Stimulated activated CD4-positive, alpha-beta T cell treated with anti-CD3 and anti-CD28 coated beads, Interleukin-1b, Interleukin-23, amount 100 ng/mL, for 24 hours (primary cell): ENCODE data around the gene SAC3D1.

Source experiments
- DNase-seq, 4 experiments: peaks; one replicate each; pipeline ENCODE4 v3.0.0-alpha.2; 2020; ENCODE audit warnings: low read depth in 4 of 4, low spot score in 1 of 4

Gene SAC3D1

GRCh38 chr11:65059523-65059922 lies 18.5 kb downstream of the SAC3D1 start:
- DNase-seq: no peak

DNA sequence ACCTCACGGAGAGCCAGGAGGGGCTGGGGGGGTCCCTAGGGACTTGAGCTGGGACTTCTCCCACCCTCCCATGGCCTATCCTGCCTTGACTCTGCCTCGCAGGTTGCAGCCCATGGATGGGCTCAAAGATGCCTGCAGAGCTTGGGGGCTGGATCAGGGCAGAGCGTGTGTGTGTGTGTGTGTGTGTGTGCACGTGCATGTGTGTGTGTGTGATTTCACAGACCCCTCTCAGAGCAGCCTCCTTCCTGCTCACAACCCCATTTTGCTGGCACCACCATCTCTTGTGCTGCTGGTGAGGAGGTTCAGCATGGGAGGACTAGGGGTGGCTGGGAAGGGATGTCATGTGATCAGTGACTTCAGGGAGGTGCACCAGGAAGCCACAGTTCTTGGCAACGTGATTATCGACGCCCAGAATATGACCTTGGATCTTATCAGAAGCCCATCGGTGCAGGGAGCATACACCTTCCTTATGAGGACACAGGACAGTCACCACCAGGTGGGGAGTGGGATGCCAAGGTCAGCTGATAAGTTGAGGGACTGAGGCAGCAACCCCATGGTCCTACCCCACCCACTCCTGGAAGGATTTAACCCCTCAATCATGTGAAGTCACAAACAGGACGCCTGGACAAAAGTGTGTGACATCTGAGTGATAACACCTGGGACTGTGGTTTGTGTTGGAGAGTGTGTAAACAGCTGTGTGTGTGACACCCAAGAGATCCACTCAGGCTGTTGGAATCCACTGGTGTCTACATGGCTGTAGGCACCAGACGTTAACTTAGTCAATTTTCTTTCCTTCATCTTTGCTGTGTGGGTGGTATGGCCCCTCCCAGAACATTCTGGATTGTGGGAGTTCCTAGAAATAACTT lies 19.2 kb downstream of the SAC3D1 start:
- no peak for DNase-seq

DNA sequence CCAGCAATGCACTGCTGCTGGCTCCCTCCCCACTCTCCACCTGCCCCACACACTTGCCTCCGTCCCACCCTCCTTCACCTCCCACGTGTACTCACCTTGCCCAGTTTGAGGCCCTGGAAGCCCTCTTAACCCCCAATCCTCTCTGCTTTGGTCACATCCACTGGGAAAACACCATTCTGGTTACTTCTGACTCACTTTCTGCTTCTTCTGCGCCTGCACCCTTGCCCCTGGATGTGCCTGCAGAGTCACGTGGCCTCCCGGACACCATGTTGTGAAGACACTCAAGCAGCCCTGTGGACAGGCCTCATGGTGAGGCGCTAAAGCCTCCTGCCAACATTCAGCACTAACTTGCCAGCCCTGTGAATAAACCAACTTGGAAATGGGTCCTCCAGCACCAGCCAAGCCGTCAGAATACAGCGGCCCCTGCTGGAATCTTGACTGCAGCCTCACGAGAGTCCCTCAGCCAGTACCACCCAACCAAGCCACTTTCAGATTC lies 20.0 kb downstream of the SAC3D1 start:
- DNase-seq: no peak

- DNase-seq: no peak
These were observed 22.5 kb downstream of the SAC3D1 start for GRCh38 chr11:65063532-65063931.

- no peak for DNase-seq
These were observed 23.8 kb downstream of the SAC3D1 start for GRCh38 chr11:65064847-65065240.

DNA sequence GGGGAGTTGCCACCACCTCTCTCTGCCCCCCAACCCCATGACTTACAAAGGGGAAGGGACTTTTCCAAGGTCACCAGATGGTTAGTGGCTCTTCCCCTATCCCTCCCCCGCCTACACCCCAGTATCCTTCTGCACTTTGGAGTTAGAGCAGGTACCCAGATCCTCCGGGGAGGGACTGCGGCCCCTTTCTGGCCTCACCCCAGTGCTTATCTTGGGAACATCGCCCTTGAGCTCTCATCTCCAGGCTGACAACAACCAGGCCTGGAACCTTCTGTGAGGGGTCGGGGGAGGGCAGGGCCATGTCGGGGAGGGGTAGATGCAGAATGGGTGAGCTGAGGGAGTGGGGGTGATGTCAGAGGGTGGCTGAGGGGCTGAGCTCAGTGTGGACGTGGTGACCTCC lies 24.8 kb downstream of the SAC3D1 start:
- DNase-seq: no peak

DNA sequence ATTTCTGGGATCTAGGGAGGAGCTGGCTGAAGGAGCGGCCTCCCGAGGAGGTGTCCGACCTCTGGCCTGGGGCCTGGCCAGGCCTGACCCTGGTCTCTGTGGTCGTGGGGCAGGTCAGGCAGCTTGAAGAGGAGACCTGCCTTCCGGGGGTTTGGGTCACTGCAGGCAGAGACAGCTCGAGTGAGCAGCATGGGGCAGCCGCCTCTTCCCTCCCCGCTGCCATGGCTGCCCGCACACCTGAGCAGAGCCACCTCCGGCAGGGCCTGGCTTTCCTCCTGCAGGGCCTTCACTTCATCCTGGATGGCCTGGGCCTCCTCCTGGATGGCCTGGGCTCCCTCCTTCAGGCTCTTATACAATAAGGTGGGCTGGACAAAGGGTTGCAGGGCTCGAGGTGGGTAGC lies 25.3 kb downstream of the SAC3D1 start:
- DNase-seq: no peak

DNA sequence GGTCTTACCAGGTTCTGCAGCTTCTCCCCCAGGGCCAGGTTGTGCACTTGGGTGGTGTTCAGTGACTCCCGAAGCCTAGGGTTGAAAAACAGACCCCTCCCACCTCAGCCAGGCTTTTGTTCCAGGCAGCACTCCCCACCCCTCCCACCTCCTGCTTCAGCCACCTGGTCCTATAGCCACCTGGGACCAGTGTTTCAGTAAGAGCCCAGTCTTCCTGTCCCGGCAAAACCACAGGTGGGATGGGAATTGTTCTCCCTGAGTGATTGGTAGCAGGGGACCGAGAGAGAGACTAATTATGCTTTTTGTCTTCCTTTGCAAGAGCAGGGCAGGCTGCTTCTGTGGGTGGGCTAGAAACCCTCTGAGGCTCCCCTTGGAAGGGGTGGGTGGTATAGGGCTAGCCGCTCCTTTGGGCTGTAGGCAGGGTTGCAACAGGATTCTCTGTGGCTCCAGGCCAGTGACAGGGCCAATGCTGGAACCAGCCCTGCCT lies 25.8 kb downstream of the SAC3D1 start:
- DNase-seq: no peak

DNA sequence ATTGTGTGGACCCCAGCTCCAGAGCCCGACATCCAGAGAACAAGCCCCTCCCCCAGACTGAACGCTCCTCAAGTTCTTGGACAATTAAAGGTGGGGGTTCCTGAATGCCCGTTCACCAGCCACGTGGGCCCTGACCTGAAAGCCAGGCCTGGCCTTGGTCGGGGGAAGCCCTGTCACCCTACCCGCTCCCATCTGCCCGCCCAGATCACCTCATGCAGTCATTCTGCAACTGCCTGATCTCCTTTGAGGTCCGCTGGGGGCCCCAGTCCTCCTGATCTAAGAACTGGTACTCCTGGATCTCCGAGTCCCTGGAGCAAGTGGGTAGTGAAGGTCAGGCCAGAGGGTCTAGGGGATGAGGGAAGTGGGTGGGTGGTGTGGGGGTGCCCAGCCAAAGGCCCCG lies 26.4 kb downstream of the SAC3D1 start:
- DNase-seq: no peak

GRCh38 chr11:65069217-65069616 lies 28.2 kb downstream of the SAC3D1 start:
- DNase-seq: no peak

GRCh38 chr11:65071907-65072630 lies 31.1 kb downstream of the SAC3D1 start:
- no peak for DNase-seq

DNA sequence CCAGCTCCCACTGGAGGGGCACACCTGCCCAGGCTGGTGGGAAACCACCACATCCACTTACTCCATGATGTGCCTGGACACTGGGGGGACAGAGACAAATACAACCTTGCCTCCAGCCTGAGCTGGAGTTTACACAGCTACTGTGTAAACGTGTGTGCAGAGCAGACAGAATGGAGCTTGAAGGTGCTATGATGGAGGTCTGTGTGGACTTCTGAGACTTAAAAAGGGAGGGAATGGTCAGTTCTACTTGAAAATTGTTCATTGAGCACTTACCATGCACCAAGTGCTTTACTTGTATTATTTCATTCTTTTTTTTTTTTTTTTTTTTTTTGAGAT lies 31.6 kb downstream of the SAC3D1 start:
- DNase-seq: no peak

DNA sequence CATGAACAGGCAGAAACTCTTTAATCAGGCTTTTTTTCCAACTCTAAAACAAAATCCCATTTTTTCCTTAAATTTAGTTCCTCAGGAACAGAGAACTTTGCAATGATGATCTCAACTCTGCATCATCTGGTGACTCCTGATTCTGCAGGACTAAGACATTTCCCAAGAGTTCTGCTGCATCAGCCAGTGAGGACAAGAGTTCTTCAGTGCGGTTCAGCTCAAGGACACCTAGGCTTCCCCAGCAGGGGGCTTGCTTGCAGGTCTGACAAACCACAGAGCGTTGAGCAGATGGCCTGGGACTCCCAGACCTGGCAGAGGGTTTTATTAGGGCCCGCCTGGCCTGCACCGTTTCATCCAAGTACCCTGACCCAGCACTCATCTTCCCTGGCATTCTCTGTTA lies 36.4 kb downstream of the SAC3D1 start:
- no peak for DNase-seq

DNA sequence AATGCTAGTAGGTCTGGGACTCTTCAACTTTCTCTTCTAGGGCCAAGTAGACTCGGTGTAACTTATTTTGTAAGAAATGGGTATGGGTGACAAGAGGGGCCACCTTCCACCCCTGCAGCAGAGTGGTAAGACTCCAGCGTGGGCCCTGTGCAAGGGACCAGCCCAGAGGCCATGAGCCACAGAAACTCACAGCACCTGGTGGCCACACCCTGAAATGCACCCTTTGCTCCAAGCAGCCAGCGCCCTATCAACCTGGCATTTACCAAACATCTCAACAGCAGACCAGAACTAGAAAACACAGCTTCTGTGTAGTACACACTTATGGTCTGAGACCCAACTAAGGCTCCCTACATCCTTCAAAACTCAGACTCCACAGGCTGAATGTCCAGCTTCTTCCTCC lies 37.1 kb downstream of the SAC3D1 start:
- peak; percentile 28 to 43 (median 42) for DNase-seq

DNA sequence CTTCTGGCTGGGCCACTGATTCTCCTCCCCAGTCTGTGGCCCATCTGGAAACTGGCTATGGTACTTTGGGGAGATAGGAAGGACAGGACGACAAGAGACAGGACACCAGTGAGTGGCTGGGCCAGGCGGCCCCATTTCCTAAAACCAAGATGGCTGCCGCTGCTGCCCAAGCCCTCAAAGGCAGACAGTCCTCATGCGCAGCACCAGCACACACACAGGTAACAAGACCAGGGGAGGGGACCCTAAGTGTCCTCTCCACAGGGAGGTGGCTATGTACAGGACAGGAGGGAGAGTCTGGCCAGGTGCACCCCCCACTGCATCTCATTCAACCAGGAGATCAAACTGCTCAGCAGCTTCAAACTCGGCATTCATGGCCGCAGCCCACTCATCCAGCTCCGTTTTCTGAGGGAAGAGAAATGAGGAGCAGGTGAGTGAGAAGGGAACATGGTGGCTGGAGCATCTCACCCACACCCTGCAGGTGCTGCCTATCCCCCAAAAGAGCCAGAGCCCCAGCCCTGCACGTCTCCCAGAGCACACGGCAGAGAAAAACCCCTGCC lies 37.9 kb downstream of the SAC3D1 start:
- DNase-seq: no peak

GRCh38 chr11:65083134-65083833 lies 42.3 kb downstream of the SAC3D1 start:
- DNase-seq: no peak

DNA sequence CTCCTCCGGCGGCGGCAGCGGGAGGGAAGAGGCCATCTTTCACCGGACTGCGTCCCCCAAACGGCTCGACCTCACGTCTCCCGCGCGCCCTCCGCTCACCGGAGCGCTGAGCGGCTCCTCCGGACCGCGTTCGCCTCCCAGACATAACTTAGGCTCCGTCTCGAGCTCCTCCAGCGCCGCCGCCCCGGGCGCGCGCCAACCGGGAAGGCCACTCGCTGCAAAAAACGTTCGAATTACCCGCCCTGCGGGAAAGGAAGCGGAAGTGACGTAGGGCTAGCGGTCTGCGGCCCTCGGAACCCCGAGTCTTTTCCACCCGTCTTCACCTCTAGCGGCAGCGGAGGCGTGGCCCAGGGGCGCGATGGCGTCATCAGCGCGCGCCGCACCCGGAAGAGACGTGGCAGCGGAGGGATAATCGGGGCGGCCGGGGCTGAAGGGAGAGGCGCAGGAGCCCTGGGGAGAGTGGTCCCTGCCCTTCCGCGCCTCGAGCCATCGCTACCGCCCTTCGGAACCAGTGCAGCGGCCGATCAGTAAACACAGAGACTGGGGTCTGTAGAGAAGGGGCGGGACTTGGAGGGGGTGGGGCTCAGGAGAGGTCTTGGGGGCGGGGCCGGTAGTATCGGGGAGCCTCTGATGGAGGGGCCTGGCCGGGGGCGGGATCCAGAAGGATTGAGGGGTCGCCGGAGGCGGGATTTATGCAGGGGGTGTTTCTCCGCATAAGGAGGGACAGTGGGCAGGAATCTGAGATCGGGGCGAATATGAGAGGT lies 43.0 kb downstream of the SAC3D1 start, which contains the start of the genes CDCA5 and ZFPL1:
CDCA5 (minus strand) TSS at position 207 of the 764 bp plus-strand sequence; CDS start at position 145, 62 bp downstream.
ZFPL1 (plus strand) TSS at position 389 of the 764 bp plus-strand sequence. CDS start 477 bp downstream, outside the sequence.
- DNase-seq: peak; percentile 91 to 94 (median 92)

- DNase-seq: no peak
These were observed 43.8 kb downstream of the SAC3D1 start for GRCh38 chr11:65084598-65085375.

DNA sequence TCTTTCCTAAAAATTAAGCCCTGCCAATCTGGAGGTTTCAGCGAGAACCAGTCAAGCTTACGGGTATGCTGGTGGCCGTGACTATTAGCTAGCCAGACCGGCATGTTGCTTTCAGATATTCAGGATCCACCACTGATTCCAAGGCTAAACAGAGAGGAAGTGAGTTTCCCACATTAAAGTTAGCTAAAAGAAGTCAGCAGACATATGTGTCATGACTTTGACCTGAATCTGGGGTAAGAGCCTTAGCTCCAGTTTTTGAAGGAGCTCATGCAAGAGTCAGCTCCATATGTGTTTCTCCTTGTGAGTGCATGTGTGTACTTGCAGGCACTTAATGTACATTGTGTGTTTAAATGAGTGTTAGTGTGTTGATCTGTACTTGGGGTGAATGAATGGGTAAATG lies 44.4 kb downstream of the SAC3D1 start:
- no peak for DNase-seq

DNA sequence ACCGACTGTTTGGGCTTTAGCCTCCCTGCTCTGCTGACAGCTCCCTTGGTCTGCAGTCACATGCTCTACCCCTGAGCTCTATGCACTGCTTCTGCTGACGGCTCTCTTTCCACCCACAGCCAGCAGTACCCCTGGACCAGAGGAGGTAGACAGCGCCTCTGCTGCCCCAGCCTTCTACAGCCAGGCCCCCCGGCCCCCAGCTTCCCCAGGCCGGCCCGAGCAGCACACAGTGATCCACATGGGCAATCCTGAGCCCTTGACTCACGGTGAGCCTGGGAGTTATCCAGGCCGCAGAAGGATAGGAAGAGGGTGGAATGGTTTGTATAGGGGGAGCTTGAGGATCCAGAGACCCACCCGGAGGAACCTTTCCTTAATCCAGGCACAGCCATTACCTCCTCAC lies 45.8 kb downstream of the SAC3D1 start:
- no peak for DNase-seq
